CD4-positive, alpha-beta memory T cell (primary cell): ENCODE measurements around the gene GAN. TPM values are rescaled to one million over a fixed set of nuclear protein-coding genes. Genes with fewer than 3 reads are reported as not detected.

Experiments
- CTCF ChIA-PET: fragments of 350-600 bp; sonication (Branson Sonifier 250); formaldehyde crosslinking; loops from one replicate; lab custom pipeline; 2021; ENCODE audit warnings: inconsistent platforms; ENCODE audit not compliant: partially characterized antibody; lab: Charles Lee
- POLR2A ChIA-PET: fragments of 350-600 bp; sonication (Branson Sonifier 250); formaldehyde crosslinking; loops from one replicate; lab custom pipeline; 2021; ENCODE audit not compliant: partially characterized antibody; lab: Charles Lee
- DNase-seq, 5 donors: peaks; one replicate each; pipeline versions ENCODE4 v3.0.0 to v3.0.0-alpha.2; 2020 to 2022; ENCODE audit warnings: mixed read lengths in 1 of 5
- H3K27ac ChIP-seq: one replicate; pipeline ENCODE4 v1.7.0; 2013; ENCODE audit warnings: low read depth, low read length
- H3K27me3 ChIP-seq: 2 replicates; pipeline ENCODE4 v1.7.0; 2013; ENCODE audit warnings: mild to moderate bottlenecking, low read length, moderate library complexity; ENCODE audit not compliant: insufficient read depth
- H3K36me3 ChIP-seq: 2 replicates; pipeline ENCODE4 v1.7.0; 2013; ENCODE audit warnings: mild to moderate bottlenecking, low read length, moderate library complexity; ENCODE audit not compliant: insufficient read depth
- H3K4me1 ChIP-seq: 2 replicates; pipeline ENCODE4 v1.7.0; 2013; ENCODE audit warnings: mild to moderate bottlenecking, low read length, moderate library complexity; ENCODE audit not compliant: insufficient read depth
- H3K4me3 ChIP-seq, 2 donors: one replicate each; pipeline ENCODE4 v1.7.0; 2013; ENCODE audit warnings: low read length in 2 of 2, mild to moderate bottlenecking in 1 of 2
- H3K9me3 ChIP-seq, 2 donors: one replicate each; pipeline ENCODE4 v1.7.0; 2013; ENCODE audit warnings: low read length in 2 of 2, control low read depth in 1 of 2; ENCODE audit not compliant: control insufficient read depth in 1 of 2
- H3K27ac Mint-ChIP-seq, 7 donors: one replicate each; pipeline ENCODE4 v1.8.0; 2020 to 2021; ENCODE audit warnings: mixed read lengths in 7 of 7, mild to moderate bottlenecking in 6 of 7, inconsistent platforms in 3 of 7, moderate library complexity in 3 of 7
- H3K27me3 Mint-ChIP-seq, 2 donors: one replicate each; pipeline ENCODE4 v1.8.0; 2020 to 2021; ENCODE audit warnings: mixed read lengths in 2 of 2
- H3K36me3 Mint-ChIP-seq, 2 donors: one replicate each; pipeline ENCODE4 v1.8.0; 2020 to 2021; ENCODE audit warnings: mixed read lengths in 2 of 2, inconsistent platforms in 1 of 2, mild to moderate bottlenecking in 1 of 2
- H3K4me1 Mint-ChIP-seq, 4 donors: one replicate each; pipeline ENCODE4 v1.8.0; 2020 to 2021; ENCODE audit warnings: mixed read lengths in 4 of 4, mild to moderate bottlenecking in 1 of 4
- H3K4me3 Mint-ChIP-seq, 8 donors: one replicate each; pipeline ENCODE4 v1.8.0; 2020 to 2021; ENCODE audit warnings: mixed read lengths in 8 of 8, mild to moderate bottlenecking in 7 of 8, moderate library complexity in 6 of 8, inconsistent platforms in 3 of 8
- H3K9me3 Mint-ChIP-seq, 8 donors: one replicate each; pipeline ENCODE4 v1.8.0; 2020 to 2021; ENCODE audit warnings: mixed read lengths in 8 of 8, mild to moderate bottlenecking in 5 of 8, inconsistent platforms in 3 of 8, moderate library complexity in 1 of 8
- intact Hi-C: fragments of 100-400 bp; cut with micrococcal nuclease; formaldehyde crosslinking; loops from one replicate; pipeline ENCODE4 v1.15.1; 2023
- polyA plus RNA-seq, 2 donors: library from polyadenylated mRNA; unstranded; fragments of 300-500 nt; fragmentation: Illumina TruSeq; gene quantifications; one replicate each; pipeline ENCODE4 v1.2.3, GENCODE V29; 2021
- total RNA-seq, 2 experiments: library from RNA; stranded (reverse); gene quantifications; one replicate each; pipeline ENCODE4 v1.2.3, GENCODE V29; 2021

The GAN gene
- total and polyA plus RNA-seq, 4 experiments from 2014 or later, result 0.97 to 10.8 (median 6.2) TPM

DNA sequence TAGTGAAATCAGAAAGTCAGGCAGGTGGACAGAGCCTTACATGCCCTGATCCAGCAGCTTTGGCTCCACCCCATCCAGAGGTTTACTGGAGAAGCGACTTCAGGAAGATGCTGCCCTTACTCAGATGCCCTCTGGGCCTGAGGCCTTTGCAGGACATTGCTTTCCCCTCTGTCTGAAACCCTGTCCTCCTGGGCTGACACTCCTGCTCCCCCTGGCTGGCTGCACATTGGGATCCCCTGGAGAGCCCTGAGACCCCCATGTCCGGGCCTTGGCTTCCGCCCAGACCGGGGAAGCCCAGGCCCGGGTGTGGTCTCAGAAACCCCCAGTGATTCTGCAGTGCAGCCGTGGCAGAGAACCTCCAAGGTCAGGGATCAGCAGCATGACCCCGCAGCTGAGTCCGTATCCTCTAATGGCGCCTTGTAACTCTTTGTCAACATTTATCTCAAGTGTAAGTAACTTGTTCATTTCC is 39.7 kb upstream of the GAN start:
- no peak overlapping the region for H3K4me3 ChIP-seq
- intact Hi-C loops, result no loop called here
- no peaks in the 10 kb centered on the region for H3K27me3 ChIP-seq
- CTCF ChIA-PET, result interaction anchor here (1.6 to 2.0 kb wide), 2 partner anchors 11 to 14 kb away, joined by 3 to 5 read pairs; no protein-coding TSS in a partner anchor
- Mint-ChIP-seq H3K36me3 (no peaks in the 10 kb centered on the region), H3K27ac (no peak overlapping the region), H3K4me1 (no peaks in the 10 kb centered on the region), H3K27me3 (peaks cover 4 to 5% of the 10 kb centered on the region in 2 donors), H3K9me3 (no peaks in the 10 kb centered on the region), H3K4me3 (no peak overlapping the region)
- H3K4me1 ChIP-seq, result no peaks in the 10 kb centered on the region
- H3K9me3 ChIP-seq, result no peaks in the 10 kb centered on the region
- DNase-seq, result no peak
- no peaks in the 10 kb centered on the region for H3K36me3 ChIP-seq
- POLR2A ChIA-PET, result no interaction called here
- H3K27ac ChIP-seq, result no peak overlapping the region

DNA sequence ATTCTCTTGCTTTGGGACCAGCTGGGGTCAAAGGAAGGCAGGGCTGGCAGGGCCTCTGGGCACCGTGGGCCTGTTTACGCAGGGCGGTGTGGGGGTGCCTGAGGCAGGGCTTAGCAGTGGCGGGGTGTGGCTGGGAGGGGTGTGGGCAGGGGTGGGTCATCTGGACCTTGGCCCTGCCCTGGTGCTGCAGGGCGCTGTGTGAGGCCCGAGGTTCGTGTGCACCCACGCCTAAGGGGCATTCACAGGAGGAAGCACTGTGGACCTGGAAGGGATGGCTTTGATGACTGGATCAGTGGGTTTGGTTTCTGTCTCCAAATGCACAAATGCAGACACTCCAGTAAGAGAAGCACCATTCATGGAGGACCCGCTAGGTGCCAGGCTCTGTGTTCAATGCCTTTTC is 39.0 kb upstream of the GAN start:
- Histone ChIP-seq H3K27ac (no peak overlapping the region), H3K4me3 (no peak overlapping the region), H3K27me3 (no peaks in the 10 kb centered on the region), H3K4me1 (no peaks in the 10 kb centered on the region), H3K36me3 (no peaks in the 10 kb centered on the region), H3K9me3 (no peaks in the 10 kb centered on the region)
- CTCF ChIA-PET, result no interaction called here
- H3K36me3 Mint-ChIP-seq, result no peaks in the 10 kb centered on the region
- no peaks in the 10 kb centered on the region for H3K9me3 Mint-ChIP-seq
- no peak overlapping the region for H3K4me3 Mint-ChIP-seq
- POLR2A ChIA-PET, result no interaction called here
- peaks cover 4 to 5% of the 10 kb centered on the region in 2 donors for H3K27me3 Mint-ChIP-seq
- intact Hi-C loops, result no loop called here
- no peak overlapping the region for H3K27ac Mint-ChIP-seq
- DNase-seq, result no peak
- H3K4me1 Mint-ChIP-seq, result no peaks in the 10 kb centered on the region

DNA sequence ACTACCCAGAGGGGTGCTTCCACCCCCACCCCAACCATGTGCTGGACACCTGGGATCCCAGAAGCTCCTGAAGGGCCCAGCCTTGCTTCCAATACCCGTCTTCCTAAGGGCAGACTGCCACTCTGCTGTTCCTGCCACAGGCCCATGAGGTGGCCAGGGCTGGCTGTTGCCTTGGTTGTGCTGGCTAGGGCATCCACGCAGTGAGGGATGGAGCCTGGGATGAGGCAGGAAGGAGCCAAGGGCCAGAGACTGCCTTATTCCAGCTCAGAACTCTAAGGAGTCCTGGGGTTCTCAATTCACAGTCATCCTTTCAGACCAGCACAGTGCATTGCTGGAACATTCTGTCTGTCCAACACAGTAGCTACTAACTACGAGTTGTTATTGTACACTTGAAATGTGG is 38.4 kb upstream of the GAN start:
- Histone ChIP-seq H3K9me3 (no peaks in the 10 kb centered on the region), H3K4me3 (no peak overlapping the region), H3K27ac (no peak overlapping the region), H3K4me1 (no peaks in the 10 kb centered on the region), H3K36me3 (no peaks in the 10 kb centered on the region), H3K27me3 (no peaks in the 10 kb centered on the region)
- no peak for DNase-seq
- Mint-ChIP-seq H3K4me1 (no peaks in the 10 kb centered on the region), H3K27ac (no peak overlapping the region), H3K4me3 (no peak overlapping the region), H3K27me3 (peaks cover 4 to 5% of the 10 kb centered on the region in 2 donors), H3K36me3 (no peaks in the 10 kb centered on the region), H3K9me3 (no peaks in the 10 kb centered on the region)
- ChIA-PET POLR2A (no interaction called here), CTCF (no interaction called here)
- intact Hi-C loops, result no loop called here

DNA sequence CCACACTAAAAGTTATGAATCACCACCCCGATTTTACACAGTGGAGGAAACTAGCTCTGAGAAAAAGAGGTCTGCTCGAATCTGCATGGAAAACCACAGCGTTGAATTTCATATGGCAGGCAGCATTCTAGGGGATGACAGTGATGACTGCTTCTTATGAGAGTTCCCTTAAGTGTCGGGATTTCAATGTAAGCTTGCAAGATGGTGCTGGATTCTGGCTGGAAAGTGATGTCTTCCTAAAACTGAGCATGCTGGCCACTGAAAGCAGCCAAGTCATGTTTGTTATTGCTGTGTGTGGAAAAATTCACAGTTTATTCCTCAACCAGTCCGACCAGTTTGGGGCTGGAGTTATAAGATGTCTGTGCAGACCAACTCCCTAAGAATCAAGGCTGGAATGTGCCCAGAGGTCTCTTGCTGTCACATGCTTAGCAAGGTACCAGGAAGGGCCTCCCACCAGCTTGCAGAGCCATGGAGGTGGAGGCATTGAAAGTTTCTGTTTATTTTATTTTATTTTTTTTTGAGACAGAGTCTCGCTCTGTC is 37.2 kb upstream of the GAN start:
- CTCF ChIA-PET, result no interaction called here
- Histone ChIP-seq H3K27me3 (no peaks in the 10 kb centered on the region), H3K36me3 (no peaks in the 10 kb centered on the region), H3K4me3 (no peak overlapping the region), H3K9me3 (no peaks in the 10 kb centered on the region), H3K4me1 (no peaks in the 10 kb centered on the region), H3K27ac (no peak overlapping the region)
- H3K27me3 Mint-ChIP-seq, result peaks cover 2% of the 10 kb centered on the region in 2 donors
- no peaks in the 10 kb centered on the region for H3K36me3 Mint-ChIP-seq
- no peak overlapping the region for H3K27ac Mint-ChIP-seq
- DNase-seq, result no peak
- no peaks in the 10 kb centered on the region for H3K4me1 Mint-ChIP-seq
- H3K4me3 Mint-ChIP-seq, result no peak overlapping the region
- POLR2A ChIA-PET, result no interaction called here
- no peaks in the 10 kb centered on the region for H3K9me3 Mint-ChIP-seq
- intact Hi-C loops, result no loop called here

DNA sequence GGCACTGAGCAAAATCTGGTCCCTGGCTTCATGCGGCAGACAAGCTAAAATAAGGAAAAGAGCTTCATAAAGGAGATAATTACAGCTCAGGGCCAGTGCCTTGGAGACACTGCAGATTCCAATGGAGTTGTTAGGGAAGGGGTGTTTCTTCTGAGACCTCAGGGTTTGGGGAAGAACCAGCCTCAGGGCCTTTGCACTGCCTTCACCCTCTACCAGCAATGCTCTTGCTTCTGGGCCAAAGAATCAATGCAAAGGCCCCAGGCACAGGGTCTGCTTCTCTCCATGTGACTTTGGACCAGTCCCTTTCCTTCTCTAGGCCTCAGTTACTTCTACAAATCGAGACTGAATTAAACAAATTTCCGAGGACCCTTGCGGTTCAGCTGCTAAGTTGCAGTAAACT is 36.2 kb upstream of the GAN start:
- intact Hi-C loops, result no loop called here
- no peak for DNase-seq

DNA sequence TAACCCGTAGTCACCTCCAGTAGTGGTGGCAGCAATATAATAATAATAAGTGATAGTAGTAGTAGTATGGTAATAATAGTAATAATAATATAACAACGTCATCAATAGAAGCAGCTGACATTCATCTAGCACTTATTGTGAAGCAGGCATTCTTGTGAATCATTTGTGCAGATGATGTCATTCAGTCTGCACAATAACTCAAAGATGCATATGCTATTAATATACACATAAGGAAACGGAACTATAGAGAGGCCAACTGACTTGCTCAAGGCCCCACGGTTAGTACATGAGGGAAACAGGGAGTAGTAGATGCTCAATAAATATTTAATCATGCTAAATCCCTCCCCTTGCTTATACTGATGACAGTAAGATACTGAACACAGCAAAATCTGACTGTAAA is 35.4 kb upstream of the GAN start:
- no peaks in the 10 kb centered on the region for H3K4me1 Mint-ChIP-seq
- H3K9me3 Mint-ChIP-seq, result no peaks in the 10 kb centered on the region
- ChIA-PET CTCF (no interaction called here), POLR2A (no interaction called here)
- no peaks in the 10 kb centered on the region for H3K9me3 ChIP-seq
- H3K4me3 Mint-ChIP-seq, result no peak overlapping the region
- no peak overlapping the region for H3K27ac Mint-ChIP-seq
- H3K27me3 ChIP-seq, result no peaks in the 10 kb centered on the region
- no peaks in the 10 kb centered on the region for H3K36me3 Mint-ChIP-seq
- no peak for DNase-seq
- H3K27ac ChIP-seq, result no peak overlapping the region
- intact Hi-C loops, result no loop called here
- no peaks in the 10 kb centered on the region for H3K27me3 Mint-ChIP-seq
- no peaks in the 10 kb centered on the region for H3K36me3 ChIP-seq
- no peak overlapping the region for H3K4me3 ChIP-seq
- H3K4me1 ChIP-seq, result no peaks in the 10 kb centered on the region

More for the DNA sequence above, 36.2 kb upstream of the GAN start:
- Mint-ChIP-seq H3K9me3 (no peaks in the 10 kb centered on the region), H3K27me3 (peaks cover 2% of the 10 kb centered on the region in 2 donors), H3K36me3 (no peaks in the 10 kb centered on the region), H3K4me1 (no peaks in the 10 kb centered on the region), H3K27ac (no peak overlapping the region), H3K4me3 (no peak overlapping the region)
- H3K9me3 ChIP-seq, result no peaks in the 10 kb centered on the region
- ChIA-PET POLR2A (no interaction called here), CTCF (no interaction called here)
- H3K27ac ChIP-seq, result no peak overlapping the region
- no peaks in the 10 kb centered on the region for H3K27me3 ChIP-seq
- H3K36me3 ChIP-seq, result no peaks in the 10 kb centered on the region
- no peaks in the 10 kb centered on the region for H3K4me1 ChIP-seq
- H3K4me3 ChIP-seq, result no peak overlapping the region

DNA sequence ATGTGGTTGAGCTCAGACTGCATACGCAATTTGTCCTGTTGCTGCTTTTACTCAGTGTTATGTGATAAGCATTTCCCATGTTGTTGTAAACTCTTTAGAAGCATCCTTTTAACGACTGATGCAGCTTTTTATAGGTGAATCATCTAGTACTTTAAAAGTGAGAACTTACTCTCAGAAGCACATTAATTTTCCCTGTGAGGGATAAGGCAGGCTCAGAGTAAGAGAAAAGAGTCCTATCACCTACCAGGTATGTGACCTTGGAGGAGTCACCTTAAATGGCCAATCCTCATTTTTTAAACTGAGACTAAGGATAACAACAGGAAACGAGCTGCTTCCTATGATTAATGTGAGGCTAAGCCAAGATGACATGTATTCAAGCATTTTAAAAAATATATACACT is 34.4 kb upstream of the GAN start:
- no peak for DNase-seq
- no peaks in the 10 kb centered on the region for H3K9me3 Mint-ChIP-seq
- ChIA-PET POLR2A (no interaction called here), CTCF (interaction anchor here (0.6 kb wide), 1 partner anchor 9 kb away, joined by 3 read pairs; no protein-coding TSS in a partner anchor)
- H3K36me3 Mint-ChIP-seq, result no peaks in the 10 kb centered on the region
- H3K4me1 ChIP-seq, result no peaks in the 10 kb centered on the region
- H3K9me3 ChIP-seq, result no peaks in the 10 kb centered on the region
- intact Hi-C loops, result no loop called here
- H3K27ac Mint-ChIP-seq, result no peak overlapping the region
- H3K27ac ChIP-seq, result no peak overlapping the region
- no peak overlapping the region for H3K4me3 ChIP-seq
- H3K36me3 ChIP-seq, result no peaks in the 10 kb centered on the region
- H3K27me3 Mint-ChIP-seq, result no peaks in the 10 kb centered on the region
- H3K27me3 ChIP-seq, result no peaks in the 10 kb centered on the region
- H3K4me3 Mint-ChIP-seq, result no peak overlapping the region
- no peaks in the 10 kb centered on the region for H3K4me1 Mint-ChIP-seq

DNA sequence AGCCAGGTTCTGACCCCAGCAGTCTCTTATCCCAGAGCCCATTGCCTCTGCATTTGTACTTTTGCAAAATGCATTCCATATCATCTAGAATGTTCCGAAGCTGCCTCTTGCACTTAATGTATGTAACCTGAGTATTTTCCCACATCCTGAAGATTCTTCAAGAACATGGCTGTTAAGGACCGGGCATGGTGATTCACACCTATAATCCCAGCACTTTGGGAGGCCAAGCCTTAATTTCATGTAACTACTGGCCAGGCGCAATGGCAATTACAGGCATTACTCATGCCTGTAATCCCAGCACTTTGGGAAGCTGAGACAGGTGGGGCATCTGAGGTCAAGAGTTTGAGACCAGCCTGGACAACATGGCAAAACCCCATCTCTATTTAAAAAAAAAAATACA is 31.7 kb upstream of the GAN start:
- ChIA-PET POLR2A (no interaction called here), CTCF (no interaction called here)
- Histone ChIP-seq H3K4me1 (no peaks in the 10 kb centered on the region), H3K36me3 (no peaks in the 10 kb centered on the region), H3K27ac (no peak overlapping the region), H3K9me3 (no peaks in the 10 kb centered on the region), H3K4me3 (no peak overlapping the region), H3K27me3 (no peaks in the 10 kb centered on the region)
- DNase-seq, result no peak
- H3K4me1 Mint-ChIP-seq, result no peaks in the 10 kb centered on the region
- no peak overlapping the region for H3K27ac Mint-ChIP-seq
- no peaks in the 10 kb centered on the region for H3K36me3 Mint-ChIP-seq
- no peaks in the 10 kb centered on the region for H3K27me3 Mint-ChIP-seq
- no peak overlapping the region for H3K4me3 Mint-ChIP-seq
- no peaks in the 10 kb centered on the region for H3K9me3 Mint-ChIP-seq
- intact Hi-C loops, result no loop called here
